Subcutaneous abdominal adipose tissue (tissue), 5 donors: Measurements from ENCODE around the gene NKD2.
"Not testable (repeated sequence)": the region's sequence is repeated elsewhere in the genome, so short reads cannot be mapped to it uniquely, and the experiment has no call there.

ENCODE experiments used
- H3K27ac ChIP-seq: one replicate; pipeline ENCODE4 v1.7.0; 2013; ENCODE audit warnings: low read depth, mild to moderate bottlenecking, inconsistent platforms, low read length, moderate library complexity
- H3K27me3 ChIP-seq, 5 donors: one replicate each; pipeline ENCODE4 v1.7.0; 2013; ENCODE audit warnings: low read length in 5 of 5, inconsistent platforms in 1 of 5; ENCODE audit not compliant: control insufficient read depth in 5 of 5, insufficient read depth in 4 of 5
- H3K36me3 ChIP-seq, 5 donors: one replicate each; pipeline ENCODE4 v1.7.0; 2013; ENCODE audit warnings: low read length in 5 of 5; ENCODE audit not compliant: control insufficient read depth in 5 of 5, insufficient read depth in 5 of 5
- H3K4me1 ChIP-seq, 5 donors: one replicate each; pipeline ENCODE4 v1.7.0; 2013; ENCODE audit warnings: low read length in 5 of 5, mild to moderate bottlenecking in 3 of 5, moderate library complexity in 1 of 5; ENCODE audit not compliant: control insufficient read depth in 5 of 5, insufficient read depth in 5 of 5
- H3K4me3 ChIP-seq, 5 donors: one replicate each; pipeline ENCODE4 v1.7.0; 2013; ENCODE audit warnings: low read length in 5 of 5, low read depth in 1 of 5
- H3K9ac ChIP-seq, 5 donors: one replicate each; pipeline ENCODE4 v1.7.0; 2013; ENCODE audit warnings: low read length in 5 of 5, mild to moderate bottlenecking in 4 of 5, moderate library complexity in 3 of 5
- H3K9me3 ChIP-seq, 5 donors: one replicate each; pipeline ENCODE4 v1.7.0; 2013; ENCODE audit warnings: low read length in 5 of 5; ENCODE audit not compliant: control insufficient read depth in 5 of 5
- donor health status: healthy.
- donor health status: healthy.
- donor health status: healthy.
- donor health status: healthy.
- donor health status: healthy.

Gene NKD2

DNA sequence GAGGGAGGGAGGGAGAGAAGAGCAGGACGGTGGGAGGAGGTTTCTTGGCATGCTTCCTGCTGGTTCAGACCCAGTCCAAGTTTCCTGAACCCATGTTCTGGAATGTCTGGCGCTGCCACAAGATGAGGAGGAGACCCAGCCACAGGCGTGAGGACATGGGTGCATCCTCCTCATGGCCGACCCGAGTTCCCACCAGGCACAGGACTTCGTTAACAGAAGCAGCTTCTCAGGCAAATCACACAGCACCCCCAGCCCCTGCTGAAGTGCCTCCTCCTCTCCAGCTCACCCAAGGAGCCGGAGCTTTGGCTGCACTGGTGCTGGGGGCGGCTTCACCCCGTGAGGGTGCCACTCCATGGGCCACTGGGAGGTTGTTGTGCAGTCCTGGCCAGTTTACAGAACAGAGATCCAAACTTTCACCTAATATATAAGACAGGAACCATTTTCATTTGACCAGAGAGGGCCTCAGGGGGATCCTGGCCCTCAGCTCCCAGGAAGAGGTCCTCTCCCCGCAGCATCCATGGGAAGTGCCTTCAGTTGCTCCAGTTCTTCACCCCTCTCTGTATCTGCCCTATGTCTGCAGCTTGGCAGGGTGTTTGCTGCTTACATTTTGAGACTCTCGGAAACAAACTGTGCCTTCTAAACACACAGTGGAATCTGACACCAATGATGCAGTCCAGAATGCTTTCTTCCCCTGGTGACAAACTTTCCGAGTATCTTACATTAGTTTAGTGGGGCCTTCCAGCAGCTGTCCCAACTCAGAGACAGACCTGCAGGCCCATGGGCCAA is 10.2 kb upstream of the NKD2 start:
- Histone ChIP-seq H3K27me3 (no peaks in the 10 kb centered on the region), H3K9me3 (no peaks in the 10 kb centered on the region), H3K9ac (no peak overlapping the region), H3K36me3 (no peaks in the 10 kb centered on the region), H3K4me3 (no peak overlapping the region), H3K4me1 (peaks cover 2 to 14% (median 5%) of the 10 kb centered on the region in 5 donors), H3K27ac (no peak overlapping the region)

DNA sequence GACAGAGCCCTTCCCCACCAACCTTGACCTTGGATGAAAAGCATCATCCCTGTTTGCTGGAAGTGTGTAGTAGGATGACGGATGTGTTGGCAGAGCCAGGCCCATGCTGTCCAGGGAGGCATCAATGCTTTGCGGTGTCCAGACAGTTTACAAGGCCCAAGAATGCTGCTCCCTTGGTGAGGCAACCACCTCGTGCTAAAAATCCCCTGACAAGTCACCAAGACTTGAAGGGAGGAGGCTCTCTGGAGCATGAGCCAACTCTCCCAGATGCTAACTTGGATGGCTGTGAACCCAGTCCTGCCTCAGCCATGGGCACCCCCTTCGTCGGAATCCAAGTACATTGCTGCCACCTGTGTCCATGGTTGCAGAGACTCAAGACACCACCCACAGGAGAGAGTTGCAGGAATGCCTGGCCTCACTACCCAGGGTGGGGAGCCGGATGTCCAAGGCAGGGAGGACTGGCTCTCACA is 9.5 kb upstream of the NKD2 start:
- no peaks in the 10 kb centered on the region for H3K36me3 ChIP-seq
- peaks cover under 1 to 15% (median 7%) of the 10 kb centered on the region in 5 donors for H3K4me1 ChIP-seq
- no peaks in the 10 kb centered on the region for H3K9me3 ChIP-seq
- no peak overlapping the region for H3K4me3 ChIP-seq
- no peaks in the 10 kb centered on the region for H3K27me3 ChIP-seq
- H3K27ac ChIP-seq, result no peak overlapping the region
- H3K9ac ChIP-seq, result no peak overlapping the region

DNA sequence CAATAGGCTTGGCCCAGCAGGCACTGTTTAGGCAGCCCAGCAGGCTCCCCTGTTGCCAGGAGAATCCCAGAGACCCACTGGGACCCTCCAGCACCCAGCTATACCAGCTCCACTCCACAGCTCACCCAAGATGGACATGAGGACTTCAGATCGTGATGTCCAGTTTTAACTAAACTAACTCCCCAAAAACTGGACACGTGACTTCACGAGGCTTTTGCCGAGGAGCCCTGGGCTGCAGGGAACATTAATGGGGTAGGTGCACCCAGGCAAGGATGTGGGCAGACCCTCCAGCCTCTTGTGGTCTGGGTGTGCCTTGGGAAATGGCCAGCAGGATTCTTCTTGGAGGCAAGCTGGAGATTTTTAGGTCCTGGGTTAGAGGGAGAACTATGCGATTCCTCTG is 8.9 kb upstream of the NKD2 start:
- Histone ChIP-seq H3K9me3 (no peaks in the 10 kb centered on the region), H3K27me3 (no peaks in the 10 kb centered on the region), H3K4me3 (no peak overlapping the region)

DNA sequence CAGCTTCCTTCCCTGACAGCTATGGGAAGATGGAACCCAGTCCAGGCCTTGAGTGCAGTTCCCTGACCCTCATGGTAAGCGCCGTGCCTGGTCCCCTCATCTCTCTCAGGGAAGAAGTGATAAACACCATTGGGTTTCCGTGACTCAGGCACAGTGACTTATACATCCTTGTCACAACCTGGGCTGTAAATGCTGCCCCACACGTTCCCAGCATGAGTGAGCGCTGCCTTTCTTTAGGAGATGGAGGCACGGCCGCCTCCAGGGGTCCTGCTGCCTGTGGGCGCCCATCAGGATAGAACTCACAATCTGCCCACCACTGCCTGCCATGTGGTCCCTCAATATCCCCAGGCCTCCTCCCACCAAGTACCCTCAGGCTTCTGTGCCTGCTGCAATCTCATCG is 8.3 kb upstream of the NKD2 start:
- Histone ChIP-seq H3K27me3 (no peaks in the 10 kb centered on the region), H3K9me3 (no peaks in the 10 kb centered on the region), H3K4me1 (peaks cover 2 to 27% (median 18%) of the 10 kb centered on the region in 5 donors), H3K36me3 (no peaks in the 10 kb centered on the region), H3K27ac (no peak overlapping the region), H3K9ac (no peak overlapping the region), H3K4me3 (no peak overlapping the region)

More for the DNA sequence above, 8.9 kb upstream of the NKD2 start:
- Histone ChIP-seq H3K9ac (no peak overlapping the region), H3K4me1 (peaks cover 2 to 21% (median 13%) of the 10 kb centered on the region in 5 donors), H3K36me3 (no peaks in the 10 kb centered on the region), H3K27ac (no peak overlapping the region)

DNA sequence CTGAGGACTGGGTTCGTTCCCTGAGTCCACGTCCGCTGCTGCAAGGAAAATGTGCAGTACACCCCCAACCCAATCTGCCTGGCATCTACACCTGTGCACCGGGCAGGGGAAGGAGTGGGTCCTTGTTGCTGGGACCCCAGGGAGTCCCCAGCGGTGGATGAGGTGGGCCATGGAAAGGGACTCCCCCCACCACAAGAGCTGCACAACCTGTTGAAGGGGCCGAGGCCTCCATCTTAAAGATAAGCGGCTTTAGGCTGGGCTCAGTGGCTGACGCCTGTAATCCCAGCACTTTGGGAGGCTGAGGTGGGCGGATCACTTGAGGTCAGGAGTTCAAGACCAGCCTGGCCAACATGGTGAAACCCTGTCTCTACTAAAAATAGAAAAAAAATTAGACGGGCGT is 7.8 kb upstream of the NKD2 start:
- not testable (repeated sequence) for H3K27ac ChIP-seq, H3K36me3 ChIP-seq, H3K4me3 ChIP-seq, H3K27me3 ChIP-seq, H3K9me3 ChIP-seq, H3K9ac ChIP-seq
- peaks cover 2 to 32% (median 23%) of the 10 kb centered on the region in 5 donors for H3K4me1 ChIP-seq

DNA sequence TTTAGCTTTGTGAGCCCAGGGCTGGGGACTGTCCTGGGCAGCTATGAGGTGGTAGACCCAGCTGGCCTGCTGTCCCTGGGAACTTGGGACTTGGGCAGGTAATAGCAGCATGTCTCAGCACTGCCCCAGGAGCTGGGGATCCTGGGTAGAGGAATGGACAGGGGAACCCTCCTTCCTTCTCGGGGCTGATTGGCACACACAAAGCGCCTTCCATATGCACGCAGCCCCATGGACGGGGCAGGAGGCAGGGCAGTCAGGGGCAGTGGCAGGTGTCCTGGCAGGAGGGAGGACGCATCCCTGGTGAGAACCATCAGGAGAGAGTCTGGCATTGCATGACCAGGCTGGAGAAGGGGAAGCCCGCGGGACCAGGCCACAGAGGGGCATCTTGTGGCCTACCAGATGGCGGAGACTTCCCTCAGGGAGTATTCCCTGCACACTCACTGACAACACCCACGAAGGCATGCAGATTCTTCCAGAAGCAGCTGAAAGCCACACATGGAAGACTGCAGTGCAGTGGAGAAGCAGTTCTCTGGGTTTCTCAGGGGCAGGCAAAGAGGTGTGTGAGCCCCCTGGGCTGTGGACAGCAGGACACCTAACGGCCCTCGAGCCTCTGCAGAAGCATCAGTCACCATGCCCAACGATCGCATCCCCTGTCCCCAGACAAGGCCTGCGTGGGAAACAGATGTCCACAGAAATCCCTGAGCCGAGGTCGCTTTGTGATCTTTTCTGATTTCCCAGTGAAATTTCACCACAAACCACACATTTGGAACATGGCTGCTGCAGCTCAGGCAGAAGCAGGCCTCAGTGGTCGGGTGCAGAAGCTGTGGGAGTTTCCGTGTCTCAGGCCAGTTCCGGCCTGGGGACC is 7.0 kb upstream of the NKD2 start:
- Histone ChIP-seq H3K27me3 (no peaks in the 10 kb centered on the region), H3K27ac (no peak overlapping the region)

DNA sequence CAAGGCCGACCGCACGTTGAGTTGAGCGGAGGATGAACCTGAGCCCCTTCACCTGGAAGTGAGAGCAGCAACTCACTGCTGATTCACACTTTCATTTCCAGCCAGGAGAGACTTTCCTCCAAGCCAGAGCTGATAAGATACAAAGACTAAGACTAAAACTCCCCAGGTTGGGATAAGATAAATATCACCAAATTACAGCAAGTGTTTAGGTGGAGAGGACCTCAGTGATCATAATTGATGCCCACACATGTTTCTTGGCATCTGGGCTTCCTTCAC is 6.4 kb upstream of the NKD2 start:
- Histone ChIP-seq H3K9me3 (no peaks in the 10 kb centered on the region), H3K9ac (no peak overlapping the region), H3K36me3 (no peaks in the 10 kb centered on the region), H3K4me3 (no peak overlapping the region), H3K4me1 (peaks cover 2 to 29% (median 23%) of the 10 kb centered on the region in 5 donors), H3K27me3 (no peaks in the 10 kb centered on the region), H3K27ac (no peak overlapping the region)

More for the DNA sequence above, 7.0 kb upstream of the NKD2 start:
- Histone ChIP-seq H3K4me3 (no peak overlapping the region), H3K36me3 (no peaks in the 10 kb centered on the region), H3K9me3 (no peaks in the 10 kb centered on the region), H3K9ac (no peak overlapping the region), H3K4me1 (peaks cover 2 to 32% (median 23%) of the 10 kb centered on the region in 5 donors)

DNA sequence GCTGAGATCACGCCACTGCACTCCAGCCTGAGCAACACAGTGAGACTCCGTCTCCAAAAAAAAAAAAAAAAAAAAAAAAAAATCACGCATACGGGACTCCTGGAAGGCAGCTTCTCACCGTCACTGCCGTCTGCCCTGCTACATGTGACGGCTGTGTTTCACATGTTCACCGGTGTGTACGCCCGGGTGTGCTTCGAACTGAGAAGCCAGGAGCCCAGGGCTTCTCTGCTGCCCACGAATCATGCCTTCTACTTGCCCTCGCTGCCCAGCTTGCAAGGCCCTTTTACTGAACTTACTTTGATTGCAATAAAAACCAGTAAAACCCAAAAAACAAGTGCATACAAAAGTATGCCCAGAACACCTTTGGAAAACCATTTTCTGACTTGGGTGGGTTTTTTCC is 5.8 kb upstream of the NKD2 start:
- H3K27me3 ChIP-seq, result peaks cover 0 to 3% (median 0%) of the 10 kb centered on the region in 5 donors
- no peaks in the 10 kb centered on the region for H3K9me3 ChIP-seq
- no peaks in the 10 kb centered on the region for H3K36me3 ChIP-seq
- no peak overlapping the region for H3K27ac ChIP-seq
- H3K9ac ChIP-seq, result no peak overlapping the region
- peaks cover 2 to 31% (median 28%) of the 10 kb centered on the region in 5 donors for H3K4me1 ChIP-seq
- H3K4me3 ChIP-seq, result no peak overlapping the region

DNA sequence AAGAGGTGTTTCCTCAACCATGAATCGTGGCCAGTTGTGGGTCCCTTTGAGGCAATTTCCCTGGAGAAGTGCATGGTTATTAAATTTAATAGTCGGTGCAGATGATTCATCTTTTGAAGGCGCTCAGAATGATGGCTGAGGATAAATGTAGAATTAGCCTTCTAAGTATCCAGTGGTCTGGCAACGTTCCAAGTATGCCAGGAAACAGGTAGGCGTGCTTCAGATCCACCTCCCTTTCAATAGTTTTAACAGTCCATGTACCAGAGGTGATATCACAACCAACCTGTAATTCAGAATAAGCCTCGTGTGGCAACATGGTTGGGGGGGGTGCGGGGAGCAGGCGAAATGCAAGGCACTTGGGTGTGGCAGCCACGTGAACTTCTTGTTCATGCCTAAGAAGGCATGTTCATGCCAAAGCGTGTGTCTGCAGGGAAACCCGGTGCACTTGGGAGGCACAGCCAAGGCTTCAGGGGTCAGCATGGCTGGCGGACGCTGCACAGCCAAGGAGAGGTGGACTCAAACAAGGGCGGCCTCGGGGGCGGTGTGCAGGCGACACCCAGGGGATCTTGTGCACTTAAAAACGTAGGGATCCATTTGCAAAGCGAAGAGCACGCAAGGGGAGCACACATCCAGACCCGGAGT is 5.2 kb upstream of the NKD2 start:
- Histone ChIP-seq H3K4me3 (peak overlapping the region in 3 of 5 donors; percentile 59 to 69 (median 63)), H3K4me1 (peaks cover 2 to 37% (median 32%) of the 10 kb centered on the region in 5 donors), H3K36me3 (no peaks in the 10 kb centered on the region), H3K9me3 (no peaks in the 10 kb centered on the region), H3K27ac (no peak overlapping the region), H3K27me3 (peaks cover 0 to 6% (median 2%) of the 10 kb centered on the region in 5 donors), H3K9ac (peak overlapping the region in 1 of 5 donors; percentile 39)
